ENCODE data around the gene RET.

GRCh38 chr10:43076876-43077420 is at the start of gene RET:
- TF ChIP-seq CTCF (conservative IDR thresholded peaks at IDR 0.05; ENCODE audit: low read depth, low read length) (no peak), EZH2 (IDR thresholded peaks at IDR 0.05; ENCODE audit: borderline replicate concordance, low read depth, low read length, poor library complexity, severe bottlenecking) (no peak)
